Natural killer cell (primary cell): Measurements from ENCODE around the gene GLP2R. TPM values are rescaled to one million over a fixed set of nuclear protein-coding genes. Genes with fewer than 3 reads are reported as not detected.

Source experiments
- ATAC-seq, 3 donors: fragments of 150-1000 bp in 2 of 3; fragments of 200-7000 bp in 1 of 3; cut with Tn5 transposase; 1 replicate in 1 of 3; 2 replicates in 2 of 3; pipeline ENCODE4 v1.10.0; 2021; ENCODE audit warnings: mild to moderate bottlenecking in 2 of 3, moderate library complexity in 2 of 3
- DNase-seq, 2 donors: peaks; one replicate each; pipeline versions ENCODE4 v3.0.0 to v3.0.0-alpha.2; 2013 to 2021; ENCODE audit warnings: mixed read lengths in 1 of 2
- H3K27ac ChIP-seq: one replicate; pipeline ENCODE4 v1.5.1; 2013; ENCODE audit warnings: mild to moderate bottlenecking, low read length
- H3K27me3 ChIP-seq: one replicate; pipeline ENCODE4 v1.6.1; 2013; ENCODE audit warnings: low read length; ENCODE audit not compliant: control insufficient read depth, insufficient read depth
- H3K36me3 ChIP-seq: one replicate; pipeline ENCODE4 v1.6.1; 2013; ENCODE audit warnings: low read length; ENCODE audit not compliant: control insufficient read depth, insufficient read depth
- H3K4me1 ChIP-seq: one replicate; pipeline ENCODE4 v1.6.1; 2013; ENCODE audit warnings: low read length; ENCODE audit not compliant: control insufficient read depth, insufficient read depth
- H3K4me3 ChIP-seq: one replicate; pipeline ENCODE4 v1.5.1; 2013; ENCODE audit warnings: low read length
- H3K9me3 ChIP-seq: one replicate; pipeline ENCODE4 v1.6.1; 2013; ENCODE audit warnings: low read length; ENCODE audit not compliant: control insufficient read depth, insufficient read depth
- H3K27ac Mint-ChIP-seq, 2 donors: one replicate each; pipeline ENCODE4 v1.8.0; 2022; ENCODE audit warnings: mild to moderate bottlenecking in 2 of 2, mixed read lengths in 2 of 2, moderate library complexity in 1 of 2
- H3K27me3 Mint-ChIP-seq, 2 donors: one replicate each; pipeline ENCODE4 v1.8.0; 2022; ENCODE audit warnings: low read depth in 2 of 2, mixed read lengths in 2 of 2
- H3K36me3 Mint-ChIP-seq: one replicate; pipeline ENCODE4 v1.8.0; 2022; ENCODE audit warnings: mixed read lengths
- H3K4me1 Mint-ChIP-seq, 2 donors: one replicate each; pipeline ENCODE4 v1.8.0; 2022; ENCODE audit warnings: mixed read lengths in 2 of 2
- H3K4me3 Mint-ChIP-seq: one replicate; pipeline ENCODE4 v1.8.0; 2022; ENCODE audit warnings: mild to moderate bottlenecking, moderate library complexity, mixed read lengths
- H3K9me3 Mint-ChIP-seq, 2 donors: one replicate each; pipeline ENCODE4 v1.8.0; 2022; ENCODE audit warnings: mixed read lengths in 2 of 2
- CTCF ChIP-seq: fragments of 200-600 bp; IDR thresholded peaks from one replicate; pipeline ENCODE4 v1.8.0; 2022; ENCODE audit warnings: antibody characterized with exemption
- WGBS: methylation state at CpG from one replicate; pipeline ENCODE4 v1.1.7; 2013; ENCODE audit warnings: missing lambda C conversion rate; ENCODE audit not compliant: insufficient coverage; 5-methylcytosine and 5-hydroxymethylcytosine counted together
- intact Hi-C: fragments of 100-400 bp; cut with micrococcal nuclease; formaldehyde crosslinking; loops from one replicate; pipeline ENCODE4 v1.14.2; 2022
- total RNA-seq, 4 donors: library from RNA; stranded (reverse); fragments of 120-200 nt in 1 of 4; gene quantifications; one replicate each; pipeline versions ENCODE4 v1.2.3 to v1.2.4, GENCODE V29; 2013 to 2022

GLP2R gene
- total RNA-seq, 3 donors from 2014 or later (not counting 1 experiment from before 2014, with no cell fraction given): not detected

- Histone ChIP-seq H3K27ac (no peak overlapping the region), H3K36me3 (peaks cover 44% of the 10 kb centered on the region), H3K4me3 (no peak overlapping the region), H3K27me3 (no peaks in the 10 kb centered on the region), H3K9me3 (no peaks in the 10 kb centered on the region), H3K4me1 (no peaks in the 10 kb centered on the region)
- intact Hi-C loops: no loop called here
- Mint-ChIP-seq H3K27ac (no peak overlapping the region), H3K4me1 (no peaks in the 10 kb centered on the region), H3K27me3 (no peaks in the 10 kb centered on the region), H3K9me3 (no peaks in the 10 kb centered on the region), H3K4me3 (no peak overlapping the region), H3K36me3 (no peaks in the 10 kb centered on the region)
- TF ChIP-seq CTCF: no peak
- 87% methylated on average over 2 of the region's 2 CpGs for WGBS
- ATAC-seq (no peak), DNase-seq (no peak)
Measured at GRCh38 chr17:9932491-9932890, 106.8 kb downstream of the GLP2R start.

GRCh38 chr17:9934331-9934730 is 108.6 kb downstream of the GLP2R start:
- Histone ChIP-seq H3K4me3 (no peak overlapping the region), H3K4me1 (no peaks in the 10 kb centered on the region), H3K27me3 (no peaks in the 10 kb centered on the region), H3K36me3 (peaks cover 51% of the 10 kb centered on the region), H3K9me3 (no peaks in the 10 kb centered on the region), H3K27ac (no peak overlapping the region)
- no peaks in the 10 kb centered on the region for H3K27me3 Mint-ChIP-seq
- H3K36me3 Mint-ChIP-seq: no peaks in the 10 kb centered on the region
- no peak for DNase-seq
- no peak overlapping the region for H3K27ac Mint-ChIP-seq
- no peak for TF ChIP-seq CTCF
- H3K9me3 Mint-ChIP-seq: no peaks in the 10 kb centered on the region
- no peak for ATAC-seq
- no peak overlapping the region for H3K4me3 Mint-ChIP-seq
- WGBS: 91% methylated on average over 6 of the region's 7 CpGs
- intact Hi-C loops: no loop called here
- no peaks in the 10 kb centered on the region for H3K4me1 Mint-ChIP-seq

- Histone ChIP-seq H3K27ac (no peak overlapping the region), H3K27me3 (no peaks in the 10 kb centered on the region), H3K9me3 (no peaks in the 10 kb centered on the region), H3K36me3 (peaks cover 57% of the 10 kb centered on the region), H3K4me1 (no peaks in the 10 kb centered on the region), H3K4me3 (no peak overlapping the region)
- Mint-ChIP-seq H3K9me3 (no peaks in the 10 kb centered on the region), H3K4me3 (no peak overlapping the region), H3K27me3 (no peaks in the 10 kb centered on the region), H3K27ac (peak overlapping the region in 1 of 2 donors; percentile 23), H3K36me3 (no peaks in the 10 kb centered on the region), H3K4me1 (no peaks in the 10 kb centered on the region)
- ATAC-seq: no peak
- no peak for TF ChIP-seq CTCF
- intact Hi-C loops: no loop called here
- DNase-seq: no peak
- whole genome bisulfite sequencing: 78% methylated on average over 6 of the region's 6 CpGs
Measured at GRCh38 chr17:9935408-9935807, 109.7 kb downstream of the GLP2R start.

- peaks cover 59% of the 10 kb centered on the region for H3K36me3 ChIP-seq
Measured at GRCh38 chr17:9936095-9936494, 110.4 kb downstream of the GLP2R start.

More at GRCh38 chr17:9936095-9936494, 110.4 kb downstream of the GLP2R start:
- no peak overlapping the region for H3K27ac Mint-ChIP-seq
- TF ChIP-seq CTCF: no peak
- intact Hi-C loops: no loop called here
- no peaks in the 10 kb centered on the region for H3K27me3 ChIP-seq
- ATAC-seq: no peak
- H3K4me1 Mint-ChIP-seq: no peaks in the 10 kb centered on the region
- no peak for DNase-seq
- H3K4me3 Mint-ChIP-seq: no peak overlapping the region
- WGBS: 90% methylated on average over 2 of the region's 3 CpGs
- no peaks in the 10 kb centered on the region for H3K9me3 ChIP-seq
- no peak overlapping the region for H3K4me3 ChIP-seq
- H3K4me1 ChIP-seq: no peaks in the 10 kb centered on the region
- H3K9me3 Mint-ChIP-seq: no peaks in the 10 kb centered on the region
- no peaks in the 10 kb centered on the region for H3K36me3 Mint-ChIP-seq
- no peaks in the 10 kb centered on the region for H3K27me3 Mint-ChIP-seq
- H3K27ac ChIP-seq: no peak overlapping the region
